GM23248 (cell line): ENCODE data around the gene MCRIP2. TPM values are rescaled to one million over a fixed set of nuclear protein-coding genes. Genes with fewer than 3 reads are reported as not detected.

ENCODE experiments used
- DNase-seq: peaks from one replicate; pipeline ENCODE4 v3.0.0-alpha.2; 2015
- H2AFZ ChIP-seq: fragments of 200-600 bp; sonication (generic); 2 replicates; pipeline ENCODE4 v1.6.1; 2016; ENCODE audit warnings: antibody characterized with exemption
- H3F3A ChIP-seq: fragments of 200-600 bp; sonication (generic); 2 replicates; pipeline ENCODE4 v1.6.1; 2016; ENCODE audit warnings: mild to moderate bottlenecking, antibody characterized with exemption, mixed run types; ENCODE audit not compliant: insufficient read depth
- H3K27ac ChIP-seq: fragments of 200-600 bp; sonication (generic); 2 replicates; pipeline ENCODE4 v1.5.1; 2016; ENCODE audit warnings: mild to moderate bottlenecking
- H3K27me3 ChIP-seq: fragments of 200-600 bp; sonication (generic); replicated peaks from 2 replicates; pipeline ENCODE4 v1.6.1; 2016; ENCODE audit warnings: mild to moderate bottlenecking; ENCODE audit not compliant: insufficient read depth
- H3K36me3 ChIP-seq: fragments of 200-600 bp; sonication (generic); 2 replicates; pipeline ENCODE4 v1.6.1; 2016; ENCODE audit warnings: low read depth, mild to moderate bottlenecking
- H3K4me1 ChIP-seq: fragments of 200-600 bp; sonication (generic); 2 replicates; pipeline ENCODE4 v1.6.1; 2016; ENCODE audit warnings: mild to moderate bottlenecking; ENCODE audit not compliant: insufficient read depth
- H3K4me2 ChIP-seq: fragments of 200-600 bp; sonication (generic); one replicate; pipeline ENCODE4 v1.6.1; 2016; ENCODE audit warnings: mild to moderate bottlenecking; ENCODE audit not compliant: unreplicated experiment
- H3K4me3 ChIP-seq: fragments of 200-600 bp; sonication (generic); 2 replicates; pipeline ENCODE4 v1.5.1; 2016; ENCODE audit warnings: mild to moderate bottlenecking
- H3K79me2 ChIP-seq: fragments of 200-600 bp; sonication (generic); 2 replicates; pipeline ENCODE4 v1.6.1; 2016; ENCODE audit warnings: mild to moderate bottlenecking; ENCODE audit not compliant: insufficient read depth
- H3K9ac ChIP-seq: fragments of 200-600 bp; sonication (generic); 2 replicates; pipeline ENCODE4 v1.6.1; 2016; ENCODE audit warnings: mild to moderate bottlenecking
- H3K9me2 ChIP-seq: fragments of 200-600 bp; sonication (generic); 2 replicates; pipeline ENCODE4 v1.6.1; 2016; ENCODE audit warnings: mixed run types, mild to moderate bottlenecking, moderate library complexity; ENCODE audit not compliant: insufficient read depth
- H3K9me3 ChIP-seq: fragments of 200-600 bp; sonication (generic); one replicate; pipeline ENCODE4 v1.6.1; 2017; ENCODE audit warnings: low read depth
- H4K20me1 ChIP-seq: fragments of 200-600 bp; sonication (generic); 2 replicates; pipeline ENCODE4 v1.6.0; 2016; ENCODE audit not compliant: insufficient read depth
- EZH2 ChIP-seq: fragments of 200-600 bp; sonication (generic); IDR thresholded peaks from 2 replicates; pipeline ENCODE4 v1.6.1; 2018; ENCODE audit warnings: antibody characterized with exemption, mild to moderate bottlenecking; ENCODE audit not compliant: insufficient read depth, poor library complexity, severe bottlenecking
- EZH2phosphoT487 ChIP-seq: fragments of 200-600 bp; sonication (generic); IDR thresholded peaks from 2 replicates; pipeline ENCODE4 v1.6.1; 2018; ENCODE audit warnings: antibody characterized with exemption, moderate library complexity, mild to moderate bottlenecking, low read depth; ENCODE audit not compliant: insufficient read depth
- WGBS, 2 experiments: methylation state at CpG; one replicate each; pipeline ENCODE4 v1.1.6; 2015 to 2017; ENCODE audit warnings: low lambda C conversion rate in 2 of 2, low coverage in 1 of 2; ENCODE audit errors: missing lambda C conversion rate in 2 of 2; 5-methylcytosine and 5-hydroxymethylcytosine counted together
- in situ Hi-C: fragments of 300-500 bp; cut with MboI; formaldehyde crosslinking; loops from 2 replicates; pipeline ENCODE4 v1.15.0; 2020
- polyA plus RNA-seq: library from polyadenylated mRNA; unstranded; fragments of >200 nt; fragmentation: Nextera tagmentation; extraction: Ambion mirVana; gene quantifications from 2 replicates; pipeline ENCODE4 v1.2.1, GENCODE V29; 2016
- total RNA-seq: library from RNA; depleted of rRNA; stranded (reverse); fragments of >200 nt; shearing (Covaris generic); gene quantifications from 2 replicates; pipeline ENCODE4 v1.2.3, GENCODE V29; 2014

Gene MCRIP2
- total and polyA plus RNA-seq, 2 experiments from 2014 or later, result 22.6 to 30.4 TPM

- DNase-seq, result no peak
- WGBS, 2 experiments, result 86 to 89% methylated on average over 22 to 41 of the region's 41 CpGs
- H3K27ac ChIP-seq, result no peak overlapping the region
- H3K27me3 ChIP-seq, result no peaks in the 10 kb centered on the region
- no peaks in the 10 kb centered on the region for H3F3A ChIP-seq
- no peak for TF ChIP-seq EZH2
- no peak for TF ChIP-seq EZH2phosphoT487
- H3K9ac ChIP-seq, result no peak overlapping the region
- H3K36me3 ChIP-seq, result no peaks in the 10 kb centered on the region
- no peak overlapping the region for H3K4me3 ChIP-seq
- no peaks in the 10 kb centered on the region for H3K9me3 ChIP-seq
- no peak overlapping the region for H3K4me2 ChIP-seq
- H3K79me2 ChIP-seq, result peaks cover 5% of the 10 kb centered on the region; the same call in 1 of the 2 replicates
- no peaks in the 10 kb centered on the region for H4K20me1 ChIP-seq
- H3K9me2 ChIP-seq, result no peaks in the 10 kb centered on the region
- in situ Hi-C loops, result no loop called here
- no peak overlapping the region for H2AFZ ChIP-seq
- H3K4me1 ChIP-seq, result no peaks in the 10 kb centered on the region
Observed at GRCh38 chr16:620700-621525, 20.7 kb upstream of the MCRIP2 start.

DNA sequence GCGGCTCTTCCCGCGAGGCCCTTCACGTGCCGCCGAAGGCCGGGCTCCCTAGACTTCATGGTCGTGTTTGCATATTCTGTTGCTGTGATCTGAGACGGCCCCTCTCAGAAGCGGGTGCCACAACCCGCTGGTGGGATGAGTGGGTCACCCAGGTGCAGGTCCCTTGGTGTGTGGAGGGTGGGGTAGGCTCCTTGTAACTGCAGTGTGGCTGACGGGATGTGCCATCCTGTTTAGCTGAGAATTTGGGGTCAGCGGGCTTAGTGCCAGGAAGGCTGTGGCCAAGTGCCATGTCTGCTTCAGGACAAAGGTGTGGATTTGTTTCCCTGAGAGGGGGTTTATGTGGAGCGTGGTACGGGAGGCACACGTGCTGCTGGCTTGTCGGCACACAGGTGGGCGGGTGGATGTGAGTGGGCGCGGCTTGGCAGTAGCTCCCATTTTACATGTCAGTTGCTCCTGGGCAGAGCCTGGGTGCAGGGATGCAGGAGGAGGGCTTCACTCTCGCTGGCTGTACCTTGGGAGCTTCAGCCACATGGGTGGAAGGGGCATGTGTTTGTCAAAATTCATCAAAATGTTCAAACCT is 20.0 kb upstream of the MCRIP2 start:
- WGBS, 2 experiments, result 96 to 97% methylated on average over 21 of the region's 21 CpGs
- Histone ChIP-seq H3K27ac (no peak overlapping the region), H3K9me2 (no peaks in the 10 kb centered on the region), H3K4me2 (no peak overlapping the region), H3K27me3 (no peaks in the 10 kb centered on the region), H4K20me1 (no peaks in the 10 kb centered on the region), H3K4me1 (peaks cover 5% of the 10 kb centered on the region; the same call in 1 of the 2 replicates), H3K36me3 (no peaks in the 10 kb centered on the region), H3K9me3 (no peaks in the 10 kb centered on the region), H3K9ac (no peak overlapping the region), H2AFZ (no peak overlapping the region), H3F3A (0 out of 2 replicates have a peak, but pooled peaks cover 4% of the 10 kb centered on the region), H3K4me3 (no peak overlapping the region), H3K79me2 (peaks cover 5% of the 10 kb centered on the region; the same call in 1 of the 2 replicates)
- in situ Hi-C loops, result no loop called here
- TF ChIP-seq EZH2phosphoT487 (no peak), EZH2 (no peak)
- no peak for DNase-seq

GRCh38 chr16:622920-623280 is 18.7 kb upstream of the MCRIP2 start:
- H3K27ac ChIP-seq, result no peak overlapping the region
- H3K9me3 ChIP-seq, result no peaks in the 10 kb centered on the region
- DNase-seq, result no peak
- peaks cover 12% of the 10 kb centered on the region for H3K4me1 ChIP-seq
- no peak overlapping the region for H2AFZ ChIP-seq
- H3K27me3 ChIP-seq, result no peaks in the 10 kb centered on the region
- no peak for TF ChIP-seq EZH2
- no peak for TF ChIP-seq EZH2phosphoT487
- no peak overlapping the region for H3K4me2 ChIP-seq
- H3K79me2 ChIP-seq, result peaks cover 5% of the 10 kb centered on the region; the same call in 1 of the 2 replicates
- H3K4me3 ChIP-seq, result no peak overlapping the region
- no peaks in the 10 kb centered on the region for H3K9me2 ChIP-seq
- 94 to 96% methylated on average over 17 of the region's 17 CpGs for WGBS, 2 experiments
- in situ Hi-C loops, result no loop called here
- 0 out of 2 replicates have a peak, but pooled peaks cover 4% of the 10 kb centered on the region for H3F3A ChIP-seq
- H3K36me3 ChIP-seq, result no peaks in the 10 kb centered on the region
- no peak overlapping the region for H3K9ac ChIP-seq
- no peaks in the 10 kb centered on the region for H4K20me1 ChIP-seq

DNA sequence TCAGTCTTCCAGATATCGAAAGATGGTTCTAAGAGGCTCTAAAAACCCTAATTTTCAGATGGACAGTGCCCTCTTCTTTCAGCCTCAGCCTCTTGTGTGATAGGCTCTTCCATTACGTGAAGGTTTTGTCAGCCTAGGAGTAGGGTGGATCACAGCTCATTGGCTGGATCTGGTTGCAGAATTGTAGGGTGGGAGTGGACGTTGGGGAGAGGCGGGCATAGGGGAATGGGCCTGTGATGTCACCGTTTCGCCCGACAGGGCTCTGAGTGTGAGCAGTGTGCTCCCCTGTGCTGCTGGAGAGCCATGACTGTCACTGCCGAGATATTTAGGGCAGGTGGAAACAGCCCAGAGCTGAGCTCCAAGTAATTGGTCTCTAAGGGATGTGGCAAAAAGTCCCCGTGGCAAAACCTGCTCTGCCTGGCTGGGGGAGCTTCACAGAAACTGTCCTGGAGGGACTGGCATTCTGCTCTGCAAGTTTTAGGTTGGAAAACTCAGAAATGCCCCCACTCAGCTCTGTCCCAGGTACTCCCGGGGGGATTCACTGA is 17.0 kb upstream of the MCRIP2 start:
- Histone ChIP-seq H3K9ac (no peak overlapping the region), H3K9me2 (no peaks in the 10 kb centered on the region), H3K79me2 (peaks cover 5% of the 10 kb centered on the region; the same call in 1 of the 2 replicates), H3K27ac (no peak overlapping the region), H3K27me3 (no peaks in the 10 kb centered on the region), H3K9me3 (no peaks in the 10 kb centered on the region), H3F3A (0 out of 2 replicates have a peak, but pooled peaks cover 4% of the 10 kb centered on the region), H4K20me1 (no peaks in the 10 kb centered on the region), H3K4me2 (no peak overlapping the region), H3K36me3 (no peaks in the 10 kb centered on the region), H2AFZ (no peak overlapping the region), H3K4me1 (peaks cover 12% of the 10 kb centered on the region), H3K4me3 (no peak overlapping the region)
- no peak for DNase-seq
- in situ Hi-C loops, result no loop called here
- no peak for TF ChIP-seq EZH2phosphoT487
- TF ChIP-seq EZH2, result no peak
- 81 to 83% methylated on average over 10 of the region's 10 CpGs for WGBS, 2 experiments
